Neural cell (in vitro differentiated cells): ENCODE results near the gene ADCY5.

Source experiments
- CTCF ChIP-seq: fragments of 450-650 bp; IDR thresholded peaks from 2 replicates; pipeline ENCODE4 v1.5.1; 2014; ENCODE audit warnings: antibody characterized with exemption, mild to moderate bottlenecking, moderate library complexity; ENCODE audit not compliant: poor library complexity, severe bottlenecking
- RAD21 ChIP-seq: fragments of 450-650 bp; conservative IDR thresholded peaks from 2 replicates; pipeline ENCODE4 v1.6.1; 2014; ENCODE audit warnings: antibody characterized with exemption, mild to moderate bottlenecking, moderate library complexity
- SMC3 ChIP-seq: fragments of 450-650 bp; conservative IDR thresholded peaks from 2 replicates; pipeline ENCODE4 v1.6.1; 2014; ENCODE audit warnings: antibody characterized with exemption, mild to moderate bottlenecking, moderate library complexity; ENCODE audit not compliant: poor library complexity

DNA sequence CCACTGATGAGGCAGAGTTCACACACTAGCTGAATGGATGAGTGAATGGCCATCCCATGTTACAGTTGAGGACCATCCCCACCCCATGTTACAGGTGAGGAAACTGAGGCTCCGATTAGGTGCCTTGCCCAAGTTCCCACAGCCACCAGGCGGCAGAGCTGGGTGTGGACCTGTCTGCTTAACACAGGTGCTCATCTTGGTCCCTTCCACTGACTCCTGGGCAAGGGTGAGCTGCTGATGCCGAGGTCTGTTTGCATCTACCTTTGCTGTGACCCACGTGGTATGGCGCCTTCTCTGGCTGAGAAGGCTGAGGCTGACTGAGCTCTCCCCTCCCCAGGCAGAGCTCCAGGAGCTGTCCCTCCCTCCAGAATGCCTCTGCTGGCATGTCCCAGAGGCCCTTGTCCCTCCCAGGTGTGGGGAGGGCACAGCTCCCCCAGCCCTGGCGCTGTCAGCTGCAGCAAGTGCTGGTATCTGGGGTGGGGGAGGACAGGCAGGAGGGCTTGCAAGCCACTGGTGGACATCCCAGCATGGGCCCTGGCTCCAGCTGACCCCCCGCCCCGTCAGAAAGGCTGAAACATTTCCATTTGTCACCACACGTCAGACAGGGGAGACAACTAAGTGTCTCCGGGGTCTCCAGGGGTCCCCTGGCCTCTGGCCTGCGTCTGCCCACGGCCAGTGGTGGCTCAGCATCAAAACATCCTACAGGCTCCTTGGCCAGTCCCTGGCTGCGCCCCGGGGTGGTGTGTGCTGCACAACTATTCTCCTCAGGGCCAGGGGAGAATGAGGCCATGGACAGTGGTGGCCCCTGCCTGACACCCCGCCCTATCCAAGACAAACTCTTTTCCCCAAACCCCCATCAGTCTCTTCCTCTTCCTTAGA lies 105.4 kb downstream of the ADCY5 start:
- no peak for TF ChIP-seq RAD21
- no peak for TF ChIP-seq SMC3
- TF ChIP-seq CTCF, result no peak
